NCI-H526 treated with DMSO at 0.1 percent for 48 hours (cell line): Measurements from ENCODE around the gene CSF3R.
"Not testable (repeated sequence)": the region's sequence is repeated elsewhere in the genome, so short reads cannot be mapped to it uniquely, and the experiment has no call there.

Experiments used
- DNase-seq: peaks from one replicate; lab custom pipeline; 2025; lab: John Stamatoyannopoulos, UW

Gene CSF3R

DNA sequence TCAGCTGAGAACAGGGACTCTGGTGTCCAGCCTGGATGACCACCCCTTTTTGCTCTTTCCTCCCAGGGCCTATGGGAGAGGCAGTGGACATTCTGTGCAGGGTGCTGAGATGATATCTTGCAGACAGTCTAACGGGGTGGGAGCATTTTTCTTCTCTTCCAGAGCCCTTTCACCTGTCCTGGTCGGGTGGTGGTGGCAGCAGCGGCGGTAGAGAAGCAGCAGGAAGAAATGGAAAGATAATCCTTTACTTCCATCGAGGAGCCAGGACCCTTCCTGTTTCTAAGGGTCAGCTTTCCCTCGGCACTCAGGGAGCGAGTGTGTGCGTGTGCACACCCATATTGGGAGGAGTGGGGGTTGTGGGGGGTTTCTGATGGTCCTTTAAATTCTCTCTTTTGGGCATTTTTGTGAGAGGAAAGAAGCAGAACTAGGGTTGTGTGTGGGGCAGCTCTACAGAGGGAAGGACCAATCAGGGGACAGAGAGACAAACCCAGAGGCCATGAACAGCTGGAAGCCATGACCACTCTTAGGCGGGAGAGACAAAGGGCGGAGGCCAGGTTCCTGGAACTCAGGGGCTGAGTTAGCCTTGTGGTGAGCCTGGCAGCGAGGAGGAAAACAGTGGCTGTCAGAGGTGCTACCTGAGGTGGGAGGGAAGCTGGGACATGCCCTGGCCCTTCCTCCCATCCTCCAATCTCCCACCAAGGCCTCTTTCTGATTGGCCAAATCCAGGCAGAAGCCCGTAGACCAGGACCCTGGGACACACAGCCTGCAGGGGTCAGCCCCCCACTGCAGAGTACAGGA, 31.2 kb upstream of the CSF3R start:
- no peak for DNase-seq

DNA sequence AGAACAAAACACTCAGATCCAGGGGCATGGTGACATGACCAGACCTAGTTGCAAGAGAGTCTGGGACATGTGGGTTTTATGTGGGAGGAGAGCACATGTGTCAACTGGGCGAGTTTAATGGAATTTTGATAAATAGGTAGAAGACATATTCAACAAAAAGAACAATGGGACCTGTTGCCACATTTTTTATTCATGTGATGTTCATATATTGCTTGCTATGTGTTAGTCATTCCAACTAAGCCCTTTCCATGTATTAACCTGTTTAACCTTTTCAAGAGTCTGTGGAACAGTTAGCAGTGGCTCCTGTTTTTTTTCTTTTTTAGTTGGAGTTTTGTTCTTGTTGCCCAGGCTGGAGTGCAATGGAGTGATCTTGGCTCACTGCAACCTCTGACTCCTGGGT, 30.1 kb upstream of the CSF3R start:
- no peak for DNase-seq

DNA sequence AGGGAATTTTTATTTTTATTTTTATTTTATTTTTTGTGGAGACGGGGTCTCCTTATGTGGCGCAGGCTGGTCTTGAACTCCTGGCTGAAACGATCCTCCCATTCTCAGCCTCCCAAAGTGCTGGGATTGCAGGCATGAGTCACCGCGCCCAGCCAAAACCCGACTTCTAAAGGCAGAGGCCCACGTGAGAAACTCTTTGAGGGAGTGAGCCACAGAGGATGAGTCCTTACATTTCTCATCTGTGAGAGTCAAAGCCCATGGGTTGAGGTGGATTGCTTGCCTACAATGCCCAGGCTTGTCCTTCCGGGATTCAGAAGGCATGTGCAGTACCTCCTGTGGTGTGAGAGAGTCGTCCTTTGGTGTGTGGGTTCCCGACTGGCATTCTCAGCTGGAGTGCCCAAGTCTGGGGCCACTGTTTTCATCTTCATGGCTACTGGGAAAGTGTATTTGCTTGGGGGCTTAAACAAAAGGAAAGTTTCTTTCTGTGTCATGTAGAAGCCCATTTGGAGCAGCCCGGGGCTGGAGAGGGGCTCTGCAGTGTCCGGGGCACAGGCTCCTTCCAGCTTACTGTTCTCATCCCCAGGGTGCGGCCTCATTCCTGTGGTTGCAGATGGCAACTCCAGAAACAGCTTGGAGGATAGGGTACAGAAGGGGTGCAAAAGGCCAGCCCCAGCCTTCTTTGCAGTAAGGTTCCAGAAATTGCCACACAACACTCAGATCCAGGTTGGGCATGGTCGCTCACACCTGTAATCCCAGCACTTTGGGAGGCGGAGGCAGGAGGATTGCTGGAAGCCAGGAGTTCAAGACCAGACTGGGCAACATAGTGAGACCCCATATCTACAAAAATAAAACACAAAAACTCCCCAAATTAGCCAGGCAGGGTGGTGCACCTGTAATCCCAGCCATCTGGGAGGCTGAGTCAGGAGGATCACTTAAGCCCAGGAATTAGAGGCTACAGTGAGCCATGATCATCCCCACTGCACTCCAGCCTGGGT, 29.4 kb upstream of the CSF3R start:
- no peak for DNase-seq

DNA sequence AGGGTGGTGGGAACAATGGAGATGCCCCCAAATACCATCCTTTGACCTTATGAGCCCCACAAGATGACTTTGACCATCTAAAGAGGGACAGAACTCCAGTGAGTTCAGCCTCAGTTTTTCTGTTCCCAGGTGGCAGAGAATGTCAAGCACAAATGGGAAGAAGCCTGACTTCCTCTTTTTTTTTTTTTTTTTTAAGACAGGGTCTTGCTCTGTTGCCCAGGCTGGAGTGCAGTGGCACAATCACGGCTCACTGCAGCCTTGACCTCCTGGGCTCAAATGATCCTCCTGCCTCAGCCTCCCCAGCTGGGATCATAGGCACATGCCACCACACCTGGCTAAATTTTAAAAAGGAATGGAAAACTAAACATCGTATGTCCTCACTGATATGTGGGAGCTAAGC, 28.5 kb upstream of the CSF3R start:
- DNase-seq, result not testable (repeated sequence)

- no peak for DNase-seq
These were observed 27.7 kb upstream of the CSF3R start for GRCh38 chr1:36510418-36510817.

GRCh38 chr1:36508257-36508656, 25.5 kb upstream of the CSF3R start:
- DNase-seq, result no peak

DNA sequence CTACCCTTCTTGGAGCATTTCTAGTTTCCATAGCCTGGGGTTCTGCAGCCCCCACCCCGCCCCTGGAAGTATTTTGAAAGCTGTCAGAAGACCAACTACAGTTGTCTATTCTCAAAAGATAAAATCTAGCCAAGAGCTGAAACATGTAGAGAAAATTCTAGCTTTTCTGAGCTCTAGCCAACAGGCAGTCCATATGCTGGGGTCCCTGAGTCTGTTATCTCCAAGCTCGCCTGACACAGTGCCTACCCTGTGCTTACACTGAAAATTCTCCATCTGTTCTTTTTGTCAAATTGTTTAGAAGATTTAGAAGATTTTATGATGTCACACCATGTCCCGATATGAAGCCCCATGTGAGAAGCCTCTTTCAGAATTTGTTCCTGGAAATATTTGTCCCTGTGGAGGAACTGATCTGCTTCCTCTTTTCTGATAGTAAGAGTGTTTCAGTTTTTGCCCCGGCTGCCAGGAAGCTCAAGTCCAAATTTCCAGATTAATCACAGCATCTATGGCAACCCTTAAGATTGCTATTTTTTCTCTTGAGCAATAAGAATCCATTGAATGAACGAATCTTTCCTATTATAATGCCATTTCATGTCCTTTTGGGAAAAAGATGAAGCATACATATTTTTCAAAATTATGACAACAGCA, 23.7 kb upstream of the CSF3R start:
- no peak for DNase-seq

DNA sequence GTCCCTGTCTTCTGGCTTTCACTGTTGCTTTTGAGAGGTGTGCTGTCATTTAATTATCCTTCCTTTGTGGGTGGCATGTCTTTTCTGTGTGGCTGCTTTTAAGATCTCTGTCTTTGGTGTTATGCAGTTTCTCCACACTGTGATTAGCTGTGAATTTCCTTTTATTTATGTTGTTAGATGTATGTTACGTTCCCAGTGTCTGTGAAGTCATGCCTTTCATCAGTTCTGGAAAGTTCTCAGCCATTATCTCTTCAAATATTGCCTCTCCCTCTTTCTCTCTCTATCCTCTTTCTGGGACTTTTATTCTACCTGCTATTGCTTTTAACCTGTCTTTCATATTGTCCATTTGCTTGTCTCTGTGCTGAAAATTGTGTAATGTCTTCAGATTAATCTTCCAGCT, 21.0 kb upstream of the CSF3R start:
- no peak for DNase-seq

DNA sequence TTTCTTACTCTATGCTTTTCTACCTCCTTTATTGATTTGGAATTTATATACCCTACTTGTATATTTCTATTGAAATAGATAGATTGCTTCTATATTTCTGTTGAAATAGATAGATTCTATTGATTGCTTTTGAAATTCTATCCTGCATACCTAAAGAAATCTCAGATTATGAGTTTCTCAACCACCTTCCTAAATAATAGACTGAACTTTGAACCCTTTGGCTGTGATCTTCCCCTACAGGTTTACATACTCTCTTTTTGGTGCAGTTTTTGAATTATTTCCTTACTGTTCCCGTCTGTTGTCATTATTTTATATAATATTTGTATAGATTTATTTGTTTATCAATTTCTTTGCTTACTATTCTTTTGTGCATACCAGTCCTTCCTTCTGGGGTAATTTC, 20.4 kb upstream of the CSF3R start:
- DNase-seq, result no peak

GRCh38 chr1:36502616-36503015, 19.9 kb upstream of the CSF3R start:
- DNase-seq, result no peak

- not testable (repeated sequence) for DNase-seq
These were observed 19.2 kb upstream of the CSF3R start for GRCh38 chr1:36501911-36502310.

GRCh38 chr1:36497207-36497606, 14.5 kb upstream of the CSF3R start:
- no peak for DNase-seq

GRCh38 chr1:36494971-36495370, 12.3 kb upstream of the CSF3R start:
- no peak for DNase-seq

DNA sequence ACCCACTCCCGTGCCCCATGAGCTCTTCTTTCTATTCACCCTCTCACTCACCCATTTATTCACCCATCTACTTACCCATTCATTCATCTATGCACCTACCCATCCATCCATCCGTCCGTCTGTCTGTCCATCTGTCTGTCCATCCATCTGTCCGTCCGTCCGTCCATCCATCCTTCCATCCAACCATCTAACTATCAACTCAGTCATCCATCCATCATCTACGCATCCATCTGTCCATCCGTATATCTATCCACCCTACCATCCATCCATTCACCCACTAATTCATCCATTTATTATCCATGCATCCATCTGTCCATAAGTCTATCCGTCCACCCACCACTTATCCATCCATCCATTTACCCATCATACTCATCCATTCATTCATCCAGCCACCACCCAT, 10.8 kb upstream of the CSF3R start:
- no peak for DNase-seq

DNA sequence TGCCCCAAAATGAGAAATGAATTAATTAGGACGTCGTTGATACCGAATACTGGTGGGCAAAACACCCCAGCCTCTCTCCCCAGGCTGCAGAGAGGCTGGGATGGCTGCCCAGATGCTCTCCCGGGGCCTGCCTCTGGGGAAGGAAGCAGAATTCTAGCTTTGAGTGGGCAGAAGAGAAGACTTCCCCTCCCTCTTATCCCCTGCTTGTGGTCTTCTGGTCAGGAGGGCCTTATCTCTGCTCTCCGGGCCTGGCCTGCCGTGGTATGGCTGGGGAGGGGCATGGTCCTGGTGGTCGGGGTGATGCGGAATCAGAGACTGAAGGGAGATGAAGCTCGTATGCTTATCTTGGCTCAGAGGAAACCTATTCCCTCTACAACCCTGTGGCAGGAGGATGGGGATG, 9.8 kb upstream of the CSF3R start:
- DNase-seq, result no peak

GRCh38 chr1:36489258-36490051, 6.7 kb upstream of the CSF3R start:
- not testable (repeated sequence) for DNase-seq

DNA sequence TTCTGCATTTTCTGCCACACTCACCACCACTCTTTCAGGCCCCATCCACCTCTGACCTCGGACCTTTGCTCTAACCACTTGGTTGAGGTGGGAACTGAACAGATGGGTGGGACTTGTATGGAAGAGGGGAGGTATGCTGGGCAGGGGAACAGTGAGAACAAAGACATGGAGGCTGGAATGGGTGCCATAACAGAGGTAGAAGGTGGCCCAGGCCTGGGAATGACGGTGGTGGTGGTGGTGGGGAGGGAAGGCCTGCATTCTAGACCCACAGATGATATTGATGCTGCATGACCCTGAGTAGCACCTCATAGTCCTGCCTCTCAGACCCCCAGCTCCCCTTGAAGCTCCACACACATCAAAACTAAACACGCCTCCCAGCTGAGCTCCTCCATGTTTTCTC, 5.2 kb upstream of the CSF3R start:
- DNase-seq, result no peak

- DNase-seq, result not testable (repeated sequence)
These were observed 4.6 kb upstream of the CSF3R start for GRCh38 chr1:36487336-36487725.

GRCh38 chr1:36486439-36487335, 4.0 kb upstream of the CSF3R start:
- no peak for DNase-seq

GRCh38 chr1:36486093-36486438, 3.4 kb upstream of the CSF3R start:
- no peak for DNase-seq

DNA sequence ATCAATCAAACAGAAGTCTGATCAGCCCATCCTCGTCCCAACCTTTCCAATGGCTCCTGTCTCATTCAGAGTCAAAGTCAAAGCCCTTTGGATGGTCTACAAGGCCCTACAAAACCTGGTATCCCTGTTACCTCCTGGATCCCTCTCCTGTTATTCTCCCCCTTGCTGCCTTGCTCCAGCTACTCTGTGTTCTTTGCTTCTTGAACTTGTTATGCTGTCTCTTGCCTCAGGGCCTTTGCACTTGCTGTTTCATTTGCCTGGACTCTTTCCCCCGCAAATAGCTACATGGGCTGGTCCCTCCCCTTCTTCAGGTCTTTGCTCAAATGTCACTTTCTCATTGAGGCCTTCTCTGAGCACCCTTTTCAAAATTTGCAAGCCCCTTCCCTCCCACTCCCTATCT, 1.4 kb upstream of the CSF3R start:
- DNase-seq, result no peak
